HEK293 (cell line): ENCODE results near the gene DNAH6.

ENCODE experiments used
- CTCF ChIP-seq: fragments of 450-650 bp; formaldehyde crosslinking; IDR thresholded peaks from 2 replicates; pipeline ENCODE4 v1.5.1; 2016; ENCODE audit warnings: missing biosample characterization, missing genetic modification characterization
- ELK4 ChIP-seq: IDR thresholded peaks from 2 replicates; pipeline ENCODE4 v1.6.1; 2011; ENCODE audit warnings: mild to moderate bottlenecking, low read depth, low read length, borderline replicate concordance
- REST ChIP-seq: fragments of 450-650 bp; formaldehyde crosslinking; IDR thresholded peaks from 2 replicates; pipeline ENCODE4 v1.5.1; 2016; ENCODE audit warnings: missing biosample characterization, missing genetic modification characterization
- TCF7L2 ChIP-seq: IDR thresholded peaks from 2 replicates; pipeline ENCODE4 v1.6.1; 2011; ENCODE audit warnings: low read depth, mild to moderate bottlenecking, inconsistent platforms, low read length, moderate library complexity, borderline replicate concordance
- ZBTB7A ChIP-seq: fragments of 450-650 bp; formaldehyde crosslinking; IDR thresholded peaks from 2 replicates; pipeline ENCODE4 v1.5.1; 2016; ENCODE audit warnings: low read depth, missing biosample characterization, missing genetic modification characterization
- ZNF274 ChIP-seq, 2 experiments: fragments of 200-500 bp in 1 of 2; fragments of 450-650 bp in 1 of 2; sonication (Bioruptor generic) in 1 of 2; formaldehyde crosslinking in 1 of 2; IDR thresholded peaks; 2 replicates each; pipeline versions ENCODE4 v1.5.1 to v1.6.1; 2014 to 2016; ENCODE audit warnings: borderline replicate concordance in 1 of 2, inconsistent platforms in 1 of 2, low read length in 1 of 2, missing biosample characterization in 1 of 2, missing genetic modification characterization in 1 of 2
- ZNF488 ChIP-seq: fragments of 450-650 bp; formaldehyde crosslinking; IDR thresholded peaks from 2 replicates; pipeline ENCODE4 v1.5.1; 2016; ENCODE audit warnings: missing biosample characterization, missing genetic modification characterization

GRCh38 chr2:84732897-84733778, 216.8 kb downstream of the DNAH6 start:
- TF ChIP-seq ELK4: no peak
- TF ChIP-seq CTCF: no peak
- no peak for TF ChIP-seq ZNF274 (IDR thresholded peaks at IDR 0.05; ENCODE audit: low read length)
- TF ChIP-seq ZNF274 (tag by site-specific recombination; IDR thresholded peaks at IDR 0.05; ENCODE audit: borderline replicate concordance): no peak
- no peak for TF ChIP-seq ZBTB7A
- no peak for TF ChIP-seq TCF7L2
- no peak for TF ChIP-seq REST (tag by site-specific recombination)
- no peak for TF ChIP-seq ZNF488 (tag by site-specific recombination)
